Mucosa of gallbladder (tissue), 1 donor: Measurements from ENCODE around the gene NCDN. TPM values are rescaled to one million over a fixed set of nuclear protein-coding genes. Genes with fewer than 3 reads are reported as not detected.

ENCODE experiments used
- DNase-seq: peaks from one replicate; pipeline ENCODE4 v3.0.0-alpha.2; 2020; ENCODE audit warnings: low spot score
- total RNA-seq: library from RNA; stranded (reverse); gene quantifications from one replicate; pipeline ENCODE4 v1.2.1, GENCODE V29; 2021
- donor health status: DM: no; HTN: no; CAD: no.

Gene NCDN
- total RNA-seq, 1 donor from 2014 or later, result 43.9 TPM

GRCh38 chr1:35554266-35555211, 3.1 kb upstream of the NCDN start:
- peak; percentile 72 for DNase-seq

GRCh38 chr1:35555212-35555584, 2.4 kb upstream of the NCDN start:
- no peak for DNase-seq

GRCh38 chr1:35555601-35556477, 1.8 kb upstream of the NCDN start:
- DNase-seq, result no peak

- no peak for DNase-seq
Measured at GRCh38 chr1:35556484-35557117, 998 bp upstream of the NCDN start.

- DNase-seq, result peak; percentile 86
Measured at GRCh38 chr1:35557118-35557610, 435 bp upstream of the NCDN start, which contains the start of gene KIAA0319L. KIAA0319L (minus strand) TSS chr1:35557403; CDS start chr1:35554491, 2,912 bp downstream.

GRCh38 chr1:35558374-35559316, 1.0 kb downstream of the NCDN start:
- DNase-seq, result no peak

- no peak for DNase-seq
Measured at GRCh38 chr1:35559317-35559944, 1.8 kb downstream of the NCDN start.

- DNase-seq, result peak; percentile 75
Measured at GRCh38 chr1:35560256-35561225, 2.9 kb downstream of the NCDN start.

GRCh38 chr1:35561297-35561971, 3.8 kb downstream of the NCDN start:
- DNase-seq, result no peak

- DNase-seq, result no peak
Measured at GRCh38 chr1:35561972-35562680, 4.5 kb downstream of the NCDN start.

GRCh38 chr1:35563166-35563565, 5.6 kb downstream of the NCDN start:
- no peak for DNase-seq

GRCh38 chr1:35564037-35564883, 6.7 kb downstream of the NCDN start:
- DNase-seq, result peak; percentile 79

GRCh38 chr1:35564884-35565741, 7.5 kb downstream of the NCDN start:
- no peak for DNase-seq

GRCh38 chr1:35565742-35566133, 8.1 kb downstream of the NCDN start:
- no peak for DNase-seq

- DNase-seq, result no peak
Measured at GRCh38 chr1:35567947-35568558, 10.5 kb downstream of the NCDN start.
